ENCODE data around the gene SERINC2.
A peak's percentile ranks its signal among the peaks of the same experiment; 100 is the strongest.
"Not testable (repeated sequence)": the region's sequence is repeated elsewhere in the genome, so short reads cannot be mapped to it uniquely, and the experiment has no call there.

The SERINC2 gene

DNA sequence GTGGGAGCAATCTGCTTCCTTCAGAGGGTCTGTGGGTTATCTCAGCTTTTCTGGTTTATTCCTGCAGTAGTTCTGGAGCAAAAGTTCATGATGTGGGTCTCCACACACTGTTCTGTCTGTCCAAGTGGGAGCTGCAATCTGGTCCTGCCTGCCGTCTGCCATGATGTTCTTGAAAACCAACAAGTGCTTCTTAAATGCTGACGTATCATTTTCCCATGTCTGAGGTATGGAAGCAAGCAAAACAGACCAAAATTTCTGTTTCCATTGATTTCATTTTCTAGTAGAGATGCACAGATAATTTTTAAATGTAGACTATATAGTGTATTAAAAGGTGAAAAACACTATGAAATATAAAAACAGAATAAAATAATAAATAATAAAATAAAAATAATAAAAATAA is 65.2 kb downstream of the SERINC2 start:
- Histone ChIP-seq H3K36me3 (ENCODE audit: control insufficient read depth, insufficient read depth, low read length, severe bottlenecking) (no peaks in the 10 kb centered on the region), H3K27me3 (replicated peaks; ENCODE audit: control insufficient read depth, insufficient read depth, low read length) (peaks cover 16% of the 10 kb centered on the region), H3K4me3 (ENCODE audit: low read length) (no peak overlapping the region), H3K9ac (ENCODE audit: low read length) (no peak overlapping the region), H3K9me3 (ENCODE audit: control insufficient read depth, low read length) (peaks cover 5% of the 10 kb centered on the region), H3K4me1 (ENCODE audit: control insufficient read depth, insufficient read depth, low read length) (peaks cover 13% of the 10 kb centered on the region)
- DNase-seq (ENCODE audit: low read depth): no peak

- DNase-seq (ENCODE audit: low read depth): no peak
- Histone ChIP-seq H3K4me1 (ENCODE audit: control insufficient read depth, insufficient read depth, low read length) (peaks cover 22% of the 10 kb centered on the region), H3K9me3 (ENCODE audit: control insufficient read depth, low read length) (peaks cover 5% of the 10 kb centered on the region), H3K9ac (ENCODE audit: low read length) (no peak overlapping the region), H3K27me3 (replicated peaks; ENCODE audit: control insufficient read depth, insufficient read depth, low read length) (peaks cover 16% of the 10 kb centered on the region), H3K4me3 (ENCODE audit: low read length) (no peak overlapping the region), H3K36me3 (ENCODE audit: control insufficient read depth, insufficient read depth, low read length, severe bottlenecking) (no peaks in the 10 kb centered on the region)
Observed at GRCh38 chr1:31479811-31480210, 66.8 kb downstream of the SERINC2 start.

DNA sequence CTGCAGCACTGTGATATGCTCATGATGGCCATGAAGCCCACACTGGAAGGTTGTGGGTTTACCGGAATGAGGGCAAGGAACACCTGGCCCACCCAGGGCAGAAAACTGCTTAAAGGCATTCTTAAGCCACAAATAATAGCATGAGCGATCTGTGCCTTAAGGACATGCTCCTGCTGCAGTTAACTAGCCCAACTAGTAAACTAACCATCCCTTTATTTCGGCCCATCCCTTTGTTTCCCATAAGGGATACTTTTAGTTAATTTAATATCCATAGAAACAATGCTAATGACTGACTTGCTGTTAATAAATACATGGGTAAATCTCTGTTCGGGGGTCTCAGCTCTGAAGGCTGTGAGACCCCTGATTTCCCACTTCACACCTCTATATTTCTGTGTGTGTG is 67.4 kb downstream of the SERINC2 start:
- DNase-seq (ENCODE audit: low read depth); H3K4me3 ChIP-seq (ENCODE audit: low read length); H3K36me3 ChIP-seq (ENCODE audit: control insufficient read depth, insufficient read depth, low read length, severe bottlenecking); H3K9ac ChIP-seq (ENCODE audit: low read length); H3K9me3 ChIP-seq (ENCODE audit: control insufficient read depth, low read length): not testable (repeated sequence)
- H3K4me1 ChIP-seq (ENCODE audit: control insufficient read depth, insufficient read depth, low read length): peaks cover 22% of the 10 kb centered on the region
- H3K27me3 ChIP-seq (replicated peaks; ENCODE audit: control insufficient read depth, insufficient read depth, low read length): peaks cover 20% of the 10 kb centered on the region

GRCh38 chr1:31482482-31483011 is 69.5 kb downstream of the SERINC2 start:
- DNase-seq (ENCODE audit: low read depth): no peak
- Histone ChIP-seq H3K27me3 (replicated peaks; ENCODE audit: control insufficient read depth, insufficient read depth, low read length) (peaks cover 21% of the 10 kb centered on the region), H3K9me3 (ENCODE audit: control insufficient read depth, low read length) (no peaks in the 10 kb centered on the region), H3K4me3 (ENCODE audit: low read length) (no peak overlapping the region), H3K9ac (ENCODE audit: low read length) (no peak overlapping the region), H3K4me1 (ENCODE audit: control insufficient read depth, insufficient read depth, low read length) (peaks cover 22% of the 10 kb centered on the region), H3K36me3 (ENCODE audit: control insufficient read depth, insufficient read depth, low read length, severe bottlenecking) (no peaks in the 10 kb centered on the region)

DNA sequence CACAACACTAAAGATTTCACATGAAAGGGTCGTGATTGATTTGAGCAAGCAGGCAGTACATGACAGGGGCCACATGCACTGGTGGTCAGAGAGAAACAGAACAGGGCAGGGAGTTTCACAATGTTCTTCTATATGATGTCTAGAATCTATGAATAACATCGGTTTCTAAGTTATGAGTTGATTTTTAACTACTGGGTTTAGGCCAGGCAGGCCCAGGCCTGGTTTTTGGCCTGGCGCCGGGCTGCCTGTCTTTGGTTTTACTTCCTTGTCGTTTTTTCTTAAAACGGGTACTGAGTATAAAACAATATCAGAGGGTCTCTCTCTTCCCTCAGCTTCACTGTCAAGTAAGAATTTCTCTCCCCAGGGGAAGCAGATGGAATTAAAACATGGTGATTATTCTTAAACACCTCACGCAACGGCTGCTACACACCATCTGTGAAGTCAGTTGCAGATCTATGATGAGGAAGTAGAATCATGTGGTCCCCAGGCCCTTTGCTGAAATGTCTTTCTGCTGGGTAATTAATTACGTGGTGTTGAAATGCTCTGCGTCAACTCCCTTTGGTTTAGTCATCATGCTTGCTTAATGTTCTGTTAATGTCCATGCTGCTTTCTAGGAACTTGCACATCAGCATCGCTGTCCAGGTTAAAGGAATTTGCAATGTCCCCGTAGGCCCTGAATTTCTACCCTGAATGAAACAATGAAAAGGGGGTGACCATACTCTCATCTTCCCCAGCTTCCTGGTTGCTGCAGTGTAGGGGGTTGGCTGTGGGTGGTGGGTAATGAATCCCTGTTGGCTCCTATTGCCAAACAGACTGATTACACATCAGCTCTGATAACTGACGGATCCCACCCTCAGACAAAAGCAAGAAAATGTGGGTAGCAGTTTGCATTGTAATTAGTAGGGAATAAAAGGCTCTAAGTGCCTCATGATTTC is 70.3 kb downstream of the SERINC2 start:
- Histone ChIP-seq H3K36me3 (ENCODE audit: control insufficient read depth, insufficient read depth, low read length, severe bottlenecking) (no peaks in the 10 kb centered on the region), H3K4me3 (ENCODE audit: low read length) (no peak overlapping the region), H3K4me1 (ENCODE audit: control insufficient read depth, insufficient read depth, low read length) (peaks cover 22% of the 10 kb centered on the region), H3K9ac (ENCODE audit: low read length) (no peak overlapping the region), H3K9me3 (ENCODE audit: control insufficient read depth, low read length) (no peaks in the 10 kb centered on the region), H3K27me3 (replicated peaks; ENCODE audit: control insufficient read depth, insufficient read depth, low read length) (peaks cover 28% of the 10 kb centered on the region)
- DNase-seq (ENCODE audit: low read depth): peak; percentile 32
